GM21529 (cell line): ENCODE data around the gene GNLY.
A peak's percentile ranks its signal among the peaks of the same experiment; 100 is the strongest.
"Not testable (repeated sequence)": the region's sequence is repeated elsewhere in the genome, so short reads cannot be mapped to it uniquely, and the experiment has no call there.

Source experiments
- ATAC-seq: cut with Tn5 transposase; IDR thresholded peaks from one replicate; pipeline ENCODE4 v1.9.1; 2021; ENCODE audit not compliant: unreplicated experiment

GNLY gene

GRCh38 chr2:85694052-85695025 is at the start of gene GNLY:
TSS of gene GNLY (plus strand) at chr2:85694358. CDS start at chr2:85694419, 61 bp downstream.
- no peak for ATAC-seq

GRCh38 chr2:85644909-85645308 is 49.2 kb upstream of the GNLY start:
- no peak for ATAC-seq

GRCh38 chr2:85646166-85646565 is 48.0 kb upstream of the GNLY start:
- ATAC-seq = no peak

GRCh38 chr2:85647823-85648526 is 46.2 kb upstream of the GNLY start:
- peak; percentile 79 for ATAC-seq

GRCh38 chr2:85648619-85649018 is 45.5 kb upstream of the GNLY start:
- peak; percentile 45 for ATAC-seq

- no peak for ATAC-seq
Observed at GRCh38 chr2:85649201-85650190, 44.7 kb upstream of the GNLY start.

- ATAC-seq = no peak
Observed at GRCh38 chr2:85650456-85650855, 43.7 kb upstream of the GNLY start.

GRCh38 chr2:85651097-85651496 is 43.1 kb upstream of the GNLY start:
- no peak for ATAC-seq

- no peak for ATAC-seq
Observed at GRCh38 chr2:85652056-85652455, 42.1 kb upstream of the GNLY start.

- ATAC-seq = no peak
Observed at GRCh38 chr2:85653996-85654395, 40.2 kb upstream of the GNLY start.

GRCh38 chr2:85655961-85656417 is 38.2 kb upstream of the GNLY start:
- no peak for ATAC-seq

- no peak for ATAC-seq
Observed at GRCh38 chr2:85656468-85656867, 37.7 kb upstream of the GNLY start.

- not testable (repeated sequence) for ATAC-seq
Observed at GRCh38 chr2:85657399-85657798, 36.8 kb upstream of the GNLY start.

GRCh38 chr2:85659324-85659981 is 34.7 kb upstream of the GNLY start:
- no peak for ATAC-seq

GRCh38 chr2:85660301-85660700 is 33.9 kb upstream of the GNLY start:
- not testable (repeated sequence) for ATAC-seq

- ATAC-seq = no peak
Observed at GRCh38 chr2:85660725-85661124, 33.4 kb upstream of the GNLY start.

GRCh38 chr2:85661139-85661858 is 32.9 kb upstream of the GNLY start:
- no peak for ATAC-seq

GRCh38 chr2:85662899-85663593 is 31.1 kb upstream of the GNLY start:
- no peak for ATAC-seq
